Measurements from ENCODE around the gene AGER. TPM values are rescaled to one million over a fixed set of nuclear protein-coding genes. Genes with fewer than 3 reads are reported as not detected.

The AGER gene
- total RNA-seq, 4 donors from 2014 or later: 1.1 to 9.0 (median 2.7) TPM

DNA sequence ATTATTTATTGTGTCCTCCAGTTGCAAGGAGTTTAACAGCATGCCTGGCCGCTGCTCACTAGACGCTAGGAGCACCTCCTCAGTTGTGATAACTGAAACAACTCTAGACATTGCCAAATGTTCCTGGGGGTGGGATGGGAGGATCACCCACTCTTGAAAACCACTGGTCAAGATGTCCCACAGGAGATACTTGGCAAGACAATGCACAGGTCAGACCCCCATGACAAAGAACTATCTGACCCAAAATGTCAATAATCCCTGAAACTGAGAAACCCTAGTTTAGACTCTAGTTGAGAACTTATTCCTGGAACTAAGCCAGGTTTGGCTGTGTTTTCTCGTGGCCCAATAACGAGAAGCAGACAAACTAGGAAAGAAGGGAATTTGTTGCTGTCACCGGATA is 44.5 kb downstream of the AGER start:
- Histone ChIP-seq H3K27ac (no peak overlapping the region), H3K36me3 (no peaks in the 10 kb centered on the region), H3K9me3 (no peaks in the 10 kb centered on the region), H3K27me3 (no peaks in the 10 kb centered on the region), H3K4me1 (peaks cover 0 to 17% (median 4%) of the 10 kb centered on the region in 4 donors), H3K4me3 (no peak overlapping the region)
- in situ Hi-C loops (cut with MboI; ENCODE audit: low pct_ligation_motif_present in 1 of 4, low pct_unique_long_range_greater_than_20kb in 1 of 4, low sequenced_read_pairs in 3 of 4) (no loop called here), intact Hi-C loops (cut with DNase I; ENCODE audit: low total_unique reads) (no loop called here)
- TF ChIP-seq EP300 (IDR thresholded peaks at IDR 0.05; ENCODE audit: low read depth) (no peak), POLR2A (IDR thresholded peaks at IDR 0.05) (no peak), POLR2AphosphoS5 (IDR thresholded peaks at IDR 0.05) (no peak)
- TF ChIP-seq, protein P1, sequence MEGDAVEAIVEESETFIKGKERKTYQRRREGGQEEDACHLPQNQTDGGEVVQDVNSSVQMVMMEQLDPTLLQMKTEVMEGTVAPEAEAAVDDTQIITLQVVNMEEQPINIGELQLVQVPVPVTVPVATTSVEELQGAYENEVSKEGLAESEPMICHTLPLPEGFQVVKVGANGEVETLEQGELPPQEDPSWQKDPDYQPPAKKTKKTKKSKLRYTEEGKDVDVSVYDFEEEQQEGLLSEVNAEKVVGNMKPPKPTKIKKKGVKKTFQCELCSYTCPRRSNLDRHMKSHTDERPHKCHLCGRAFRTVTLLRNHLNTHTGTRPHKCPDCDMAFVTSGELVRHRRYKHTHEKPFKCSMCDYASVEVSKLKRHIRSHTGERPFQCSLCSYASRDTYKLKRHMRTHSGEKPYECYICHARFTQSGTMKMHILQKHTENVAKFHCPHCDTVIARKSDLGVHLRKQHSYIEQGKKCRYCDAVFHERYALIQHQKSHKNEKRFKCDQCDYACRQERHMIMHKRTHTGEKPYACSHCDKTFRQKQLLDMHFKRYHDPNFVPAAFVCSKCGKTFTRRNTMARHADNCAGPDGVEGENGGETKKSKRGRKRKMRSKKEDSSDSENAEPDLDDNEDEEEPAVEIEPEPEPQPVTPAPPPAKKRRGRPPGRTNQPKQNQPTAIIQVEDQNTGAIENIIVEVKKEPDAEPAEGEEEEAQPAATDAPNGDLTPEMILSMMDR (IDR thresholded peaks at IDR 0.05): no peak
- 33 to 78% methylated on average over 3 to 5 of the region's 5 CpGs for WGBS, 2 donors (ENCODE audit: low coverage in 1 of 2)
- DNase-seq: no peak

DNA sequence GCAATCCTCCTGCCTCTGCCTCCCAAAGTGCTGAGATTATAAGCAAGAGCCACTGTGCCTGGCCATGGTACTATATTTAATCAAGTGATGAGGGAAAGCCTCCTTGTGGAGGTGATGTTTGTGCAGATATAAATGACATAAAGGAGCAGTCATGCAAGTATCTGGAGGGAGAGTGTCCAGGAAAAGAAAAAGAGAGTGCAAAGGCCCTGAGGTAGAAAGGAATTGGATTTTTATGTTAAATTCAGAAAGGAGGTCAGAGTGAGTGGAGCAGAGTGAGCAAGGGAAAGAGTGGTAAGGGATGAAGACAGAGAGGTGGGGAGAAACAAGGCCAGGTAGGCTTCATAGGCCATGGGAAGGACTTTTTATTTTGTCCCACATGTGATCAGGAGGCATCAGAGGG is 46.6 kb downstream of the AGER start:
- Histone ChIP-seq H3K27ac (no peak overlapping the region), H3K36me3 (no peaks in the 10 kb centered on the region), H3K4me1 (peaks cover 0 to 10% (median 0%) of the 10 kb centered on the region in 4 donors), H3K9me3 (no peaks in the 10 kb centered on the region), H3K27me3 (no peaks in the 10 kb centered on the region), H3K4me3 (no peak overlapping the region)
- intact Hi-C loops (cut with DNase I; ENCODE audit: low total_unique reads) (no loop called here), in situ Hi-C loops (cut with MboI; ENCODE audit: low pct_ligation_motif_present in 1 of 4, low pct_unique_long_range_greater_than_20kb in 1 of 4, low sequenced_read_pairs in 3 of 4) (no loop called here)
- no peak for DNase-seq
- TF ChIP-seq, protein P1 (IDR thresholded peaks at IDR 0.05): no peak
- TF ChIP-seq POLR2AphosphoS5 (IDR thresholded peaks at IDR 0.05) (no peak), EP300 (IDR thresholded peaks at IDR 0.05; ENCODE audit: low read depth) (no peak), POLR2A (IDR thresholded peaks at IDR 0.05) (no peak)

GRCh38 chr6:32133786-32134185 is 50.3 kb downstream of the AGER start:
- in situ Hi-C loops (cut with MboI; ENCODE audit: low pct_ligation_motif_present in 1 of 4, low pct_unique_long_range_greater_than_20kb in 1 of 4, low sequenced_read_pairs in 3 of 4): no loop called here
- 83% methylated on average over 4 of the region's 4 CpGs for WGBS, 2 donors (ENCODE audit: low coverage in 1 of 2)

GRCh38 chr6:32132110-32132509 is 51.9 kb downstream of the AGER start:
- Histone ChIP-seq H3K36me3 (no peaks in the 10 kb centered on the region), H3K27ac (no peak overlapping the region), H3K27me3 (no peaks in the 10 kb centered on the region), H3K4me3 (no peak overlapping the region), H3K9me3 (no peaks in the 10 kb centered on the region), H3K4me1 (peaks cover 16 to 22% (median 19%) of the 10 kb centered on the region in 4 donors)
- TF ChIP-seq, protein P1 (IDR thresholded peaks at IDR 0.05): no peak
- TF ChIP-seq POLR2A (IDR thresholded peaks at IDR 0.05) (no peak), EP300 (IDR thresholded peaks at IDR 0.05; ENCODE audit: low read depth) (no peak), POLR2AphosphoS5 (IDR thresholded peaks at IDR 0.05) (no peak)
- no peak for DNase-seq
- intact Hi-C loops (cut with DNase I; ENCODE audit: low total_unique reads): no loop called here
- in situ Hi-C loops (cut with MboI; ENCODE audit: low pct_ligation_motif_present in 1 of 4, low pct_unique_long_range_greater_than_20kb in 1 of 4, low sequenced_read_pairs in 3 of 4): no loop called here

More at GRCh38 chr6:32133786-32134185, 50.3 kb downstream of the AGER start:
- TF ChIP-seq POLR2AphosphoS5 (IDR thresholded peaks at IDR 0.05): no peak
- no peak for TF ChIP-seq EP300 (IDR thresholded peaks at IDR 0.05; ENCODE audit: low read depth)
- TF ChIP-seq, protein P1 (IDR thresholded peaks at IDR 0.05): no peak
- no peak for TF ChIP-seq POLR2A (IDR thresholded peaks at IDR 0.05)
- Histone ChIP-seq H3K27me3 (no peaks in the 10 kb centered on the region), H3K4me1 (peaks cover 8 to 13% (median 9%) of the 10 kb centered on the region in 4 donors), H3K27ac (no peak overlapping the region), H3K4me3 (no peak overlapping the region), H3K36me3 (no peaks in the 10 kb centered on the region), H3K9me3 (no peaks in the 10 kb centered on the region)
- no peak for DNase-seq
- intact Hi-C loops (cut with DNase I; ENCODE audit: low total_unique reads): no loop called here
